ENCODE results near the gene FBN3. TPM values are rescaled to one million over a fixed set of nuclear protein-coding genes. Genes with fewer than 3 reads are reported as not detected.

Gene FBN3
- total and polyA plus RNA-seq, 3 experiments from 2014 or later: not detected

GRCh38 chr19:8045872-8046568 is 103.4 kb downstream of the FBN3 start:
- Histone ChIP-seq H3K4me1 (ENCODE audit: insufficient read depth, low read length) (no peaks in the 10 kb centered on the region), H3K4me3 (ENCODE audit: low read length) (no peak overlapping the region), H3K36me3 (ENCODE audit: insufficient read depth, low read length) (no peaks in the 10 kb centered on the region), H3K27me3 (ENCODE audit: insufficient read depth, low read length, poor library complexity, severe bottlenecking) (no peaks in the 10 kb centered on the region), H3K27ac (ENCODE audit: low read depth, low read length) (no peak overlapping the region), H3K9me3 (ENCODE audit: low read length) (no peaks in the 10 kb centered on the region)
- POLR2A ChIA-PET: no interaction called here
- CTCF ChIA-PET: interaction anchor here (0.7 kb wide), 1 partner anchor 9 kb away, joined by 3 read pairs; no protein-coding TSS in a partner anchor
- H3K9me3 Mint-ChIP-seq: no peaks in the 10 kb centered on the region
- H3K27ac Mint-ChIP-seq: peak overlapping the region in 1 of 8 donors; percentile 83
- H3K36me3 Mint-ChIP-seq: no peaks in the 10 kb centered on the region
- peaks cover 5 to 9% (median 6%) of the 10 kb centered on the region in 3 donors for H3K4me1 Mint-ChIP-seq
- DNase-seq: no peak
- peaks cover 10 to 24% of the 10 kb centered on the region in 2 donors for H3K27me3 Mint-ChIP-seq
- H3K4me3 Mint-ChIP-seq: no peak overlapping the region

GRCh38 chr19:8044018-8044417 is 105.4 kb downstream of the FBN3 start:
- ChIA-PET CTCF (no interaction called here), POLR2A (no interaction called here)
- Mint-ChIP-seq H3K27me3 (peaks cover 9 to 26% of the 10 kb centered on the region in 2 donors), H3K27ac (no peak overlapping the region), H3K4me1 (peaks cover 0 to 1% (median 0%) of the 10 kb centered on the region in 3 donors), H3K9me3 (no peaks in the 10 kb centered on the region), H3K36me3 (no peaks in the 10 kb centered on the region), H3K4me3 (no peak overlapping the region)
- no peak overlapping the region for H3K27ac ChIP-seq (ENCODE audit: low read depth, low read length)
- no peak for DNase-seq
- H3K4me3 ChIP-seq (ENCODE audit: low read length): no peak overlapping the region
- no peaks in the 10 kb centered on the region for H3K4me1 ChIP-seq (ENCODE audit: insufficient read depth, low read length)
- H3K9me3 ChIP-seq (ENCODE audit: low read length): no peaks in the 10 kb centered on the region
- H3K36me3 ChIP-seq (ENCODE audit: insufficient read depth, low read length): no peaks in the 10 kb centered on the region
- no peaks in the 10 kb centered on the region for H3K27me3 ChIP-seq (ENCODE audit: insufficient read depth, low read length, poor library complexity, severe bottlenecking)

GRCh38 chr19:8042900-8043299 is 106.5 kb downstream of the FBN3 start:
- Histone ChIP-seq H3K4me1 (ENCODE audit: insufficient read depth, low read length) (no peaks in the 10 kb centered on the region), H3K9me3 (ENCODE audit: low read length) (no peaks in the 10 kb centered on the region), H3K27me3 (ENCODE audit: insufficient read depth, low read length, poor library complexity, severe bottlenecking) (no peaks in the 10 kb centered on the region), H3K4me3 (ENCODE audit: low read length) (no peak overlapping the region), H3K36me3 (ENCODE audit: insufficient read depth, low read length) (no peaks in the 10 kb centered on the region), H3K27ac (ENCODE audit: low read depth, low read length) (no peak overlapping the region)
- peaks cover 0 to 2% (median 0%) of the 10 kb centered on the region in 5 donors for H3K9me3 Mint-ChIP-seq
- ChIA-PET CTCF (no interaction called here), POLR2A (no interaction called here)
- no peaks in the 10 kb centered on the region for H3K4me1 Mint-ChIP-seq
- no peak overlapping the region for H3K27ac Mint-ChIP-seq
- DNase-seq: no peak
- H3K36me3 Mint-ChIP-seq: no peaks in the 10 kb centered on the region
- H3K27me3 Mint-ChIP-seq: peaks cover 9 to 29% of the 10 kb centered on the region in 2 donors
- H3K4me3 Mint-ChIP-seq: no peak overlapping the region

- Mint-ChIP-seq H3K27ac (no peak overlapping the region), H3K9me3 (peaks cover 0 to 2% (median 0%) of the 10 kb centered on the region in 5 donors), H3K4me3 (no peak overlapping the region), H3K27me3 (peaks cover 11 to 29% of the 10 kb centered on the region in 2 donors), H3K36me3 (peaks cover 0 to 2% (median 0%) of the 10 kb centered on the region in 3 donors), H3K4me1 (no peaks in the 10 kb centered on the region)
- ChIA-PET POLR2A (no interaction called here), CTCF (no interaction called here)
- Histone ChIP-seq H3K4me3 (ENCODE audit: low read length) (no peak overlapping the region), H3K36me3 (ENCODE audit: insufficient read depth, low read length) (no peaks in the 10 kb centered on the region), H3K27me3 (ENCODE audit: insufficient read depth, low read length, poor library complexity, severe bottlenecking) (no peaks in the 10 kb centered on the region), H3K4me1 (ENCODE audit: insufficient read depth, low read length) (no peaks in the 10 kb centered on the region), H3K27ac (ENCODE audit: low read depth, low read length) (no peak overlapping the region), H3K9me3 (ENCODE audit: low read length) (no peaks in the 10 kb centered on the region)
- DNase-seq: no peak
Observed at GRCh38 chr19:8041531-8041931, 107.9 kb downstream of the FBN3 start.

- Mint-ChIP-seq H3K27me3 (peaks cover 11 to 28% of the 10 kb centered on the region in 2 donors), H3K36me3 (peaks cover 0 to 2% (median 0%) of the 10 kb centered on the region in 3 donors), H3K4me1 (no peaks in the 10 kb centered on the region), H3K9me3 (peaks cover 0 to 2% (median 0%) of the 10 kb centered on the region in 5 donors), H3K4me3 (no peak overlapping the region), H3K27ac (no peak overlapping the region)
- CTCF ChIA-PET: no interaction called here
- Histone ChIP-seq H3K27me3 (ENCODE audit: insufficient read depth, low read length, poor library complexity, severe bottlenecking) (no peaks in the 10 kb centered on the region), H3K4me1 (ENCODE audit: insufficient read depth, low read length) (no peaks in the 10 kb centered on the region), H3K36me3 (ENCODE audit: insufficient read depth, low read length) (no peaks in the 10 kb centered on the region), H3K9me3 (ENCODE audit: low read length) (no peaks in the 10 kb centered on the region), H3K27ac (ENCODE audit: low read depth, low read length) (no peak overlapping the region), H3K4me3 (ENCODE audit: low read length) (no peak overlapping the region)
- POLR2A ChIA-PET: no interaction called here
- no peak for DNase-seq
Observed at GRCh38 chr19:8039231-8039630, 110.2 kb downstream of the FBN3 start.

GRCh38 chr19:8038815-8039214 is 110.6 kb downstream of the FBN3 start:
- H3K27me3 ChIP-seq (ENCODE audit: insufficient read depth, low read length, poor library complexity, severe bottlenecking): no peaks in the 10 kb centered on the region
- no peak overlapping the region for H3K27ac ChIP-seq (ENCODE audit: low read depth, low read length)
- H3K27ac Mint-ChIP-seq: peak overlapping the region in 1 of 8 donors; percentile 50
- peaks cover 11 to 25% of the 10 kb centered on the region in 2 donors for H3K27me3 Mint-ChIP-seq
- H3K36me3 ChIP-seq (ENCODE audit: insufficient read depth, low read length): no peaks in the 10 kb centered on the region
- ChIA-PET POLR2A (no interaction called here), CTCF (no interaction called here)
- H3K36me3 Mint-ChIP-seq: peaks cover 0 to 2% (median 0%) of the 10 kb centered on the region in 3 donors
- DNase-seq: no peak
- no peak overlapping the region for H3K4me3 Mint-ChIP-seq
- no peaks in the 10 kb centered on the region for H3K4me1 ChIP-seq (ENCODE audit: insufficient read depth, low read length)
- no peaks in the 10 kb centered on the region for H3K9me3 ChIP-seq (ENCODE audit: low read length)
- H3K4me1 Mint-ChIP-seq: no peaks in the 10 kb centered on the region
- peaks cover 0 to 2% (median 0%) of the 10 kb centered on the region in 5 donors for H3K9me3 Mint-ChIP-seq
- H3K4me3 ChIP-seq (ENCODE audit: low read length): no peak overlapping the region

GRCh38 chr19:8036434-8037099 is 112.8 kb downstream of the FBN3 start:
- peak overlapping the region in 2 of 8 donors; percentile 3 to 68 for H3K27ac Mint-ChIP-seq

GRCh38 chr19:8034178-8034525 is 115.2 kb downstream of the FBN3 start:
- Mint-ChIP-seq H3K27ac (no peak overlapping the region), H3K4me1 (no peaks in the 10 kb centered on the region), H3K4me3 (no peak overlapping the region), H3K27me3 (peaks cover 5 to 15% of the 10 kb centered on the region in 2 donors), H3K9me3 (peaks cover 0 to 2% (median 0%) of the 10 kb centered on the region in 5 donors), H3K36me3 (peaks cover 0 to 2% (median 0%) of the 10 kb centered on the region in 3 donors)
- CTCF ChIA-PET: no interaction called here
- Histone ChIP-seq H3K27me3 (ENCODE audit: insufficient read depth, low read length, poor library complexity, severe bottlenecking) (no peaks in the 10 kb centered on the region), H3K4me1 (ENCODE audit: insufficient read depth, low read length) (no peaks in the 10 kb centered on the region), H3K36me3 (ENCODE audit: insufficient read depth, low read length) (no peaks in the 10 kb centered on the region), H3K9me3 (ENCODE audit: low read length) (no peaks in the 10 kb centered on the region), H3K27ac (ENCODE audit: low read depth, low read length) (peak overlapping the region; percentile 68), H3K4me3 (ENCODE audit: low read length) (no peak overlapping the region)
- POLR2A ChIA-PET: interaction anchor here (0.6 kb wide), 1 partner anchor 119 kb away, joined by 4 read pairs; no protein-coding TSS in a partner anchor
- no peak for DNase-seq

More at GRCh38 chr19:8036434-8037099, 112.8 kb downstream of the FBN3 start:
- ChIA-PET CTCF (interaction anchor here (0.7 kb wide), 1 partner anchor 189 kb away, joined by 3 read pairs; no protein-coding TSS in a partner anchor), POLR2A (no interaction called here)
- no peak overlapping the region for H3K4me3 Mint-ChIP-seq
- no peak overlapping the region for H3K4me3 ChIP-seq (ENCODE audit: low read length)
- H3K27me3 Mint-ChIP-seq: peaks cover 9 to 24% of the 10 kb centered on the region in 2 donors
- no peaks in the 10 kb centered on the region for H3K36me3 ChIP-seq (ENCODE audit: insufficient read depth, low read length)
- no peaks in the 10 kb centered on the region for H3K9me3 ChIP-seq (ENCODE audit: low read length)
- H3K9me3 Mint-ChIP-seq: peaks cover 0 to 2% (median 0%) of the 10 kb centered on the region in 5 donors
- H3K27me3 ChIP-seq (ENCODE audit: insufficient read depth, low read length, poor library complexity, severe bottlenecking): no peaks in the 10 kb centered on the region
- H3K4me1 Mint-ChIP-seq: no peaks in the 10 kb centered on the region
- DNase-seq: no peak
- H3K27ac ChIP-seq (ENCODE audit: low read depth, low read length): no peak overlapping the region
- H3K36me3 Mint-ChIP-seq: peaks cover 0 to 2% (median 0%) of the 10 kb centered on the region in 3 donors
- no peaks in the 10 kb centered on the region for H3K4me1 ChIP-seq (ENCODE audit: insufficient read depth, low read length)
